Right lobe of liver (tissue), 4 donors: ENCODE measurements around the gene ACACA.

Experiments used
- CTCF ChIP-seq, 4 donors: fragments of 200-600 bp in 3 of 4; fragments of 450-650 bp in 1 of 4; IDR thresholded peaks; one replicate each; pipeline versions ENCODE4 v1.5.1 to v1.8.0; 2016 to 2022; ENCODE audit warnings: antibody characterized with exemption in 4 of 4, mild to moderate bottlenecking in 2 of 4
- POLR2A ChIP-seq: fragments of 450-650 bp; IDR thresholded peaks from one replicate; pipeline ENCODE4 v1.6.1; 2017; ENCODE audit warnings: antibody characterized with exemption, mild to moderate bottlenecking
- donor health status: DM: no; HTN: no; CAD: no.
- donor health status: DM: no; HTN: no; CAD: no.
- donor health status: DM: no; HTN: yes; CAD: no.

DNA sequence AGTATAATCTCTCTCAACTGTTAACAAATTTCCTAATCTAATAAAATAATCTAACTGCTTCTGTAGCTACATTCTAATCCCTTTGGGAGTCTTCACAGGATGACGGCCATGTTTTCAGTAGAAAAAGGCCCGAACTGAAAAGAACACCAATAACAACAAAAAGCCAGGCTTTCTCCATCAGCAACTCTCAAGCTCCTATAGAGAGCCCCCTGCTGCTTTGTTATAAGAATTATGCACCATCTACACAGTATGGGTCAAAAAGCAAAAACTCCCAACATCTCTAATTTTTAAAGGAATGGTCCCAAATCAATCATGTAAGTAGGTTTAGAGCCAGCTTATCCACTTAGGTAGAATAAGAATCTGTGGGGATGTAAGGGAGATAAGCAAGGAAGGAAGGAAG is 194.5 kb downstream of the ACACA start:
- no peak for TF ChIP-seq POLR2A
- no peak for TF ChIP-seq CTCF (IDR thresholded peaks at IDR 0.05)
